NB4 (cell line): Measurements from ENCODE around the gene TRIP13.

ENCODE experiments used
- DNase-seq: peaks from one replicate; pipeline ENCODE4 v3.0.0; 2010; ENCODE audit warnings: low read depth
- H3K4me3 ChIP-seq: one replicate; pipeline ENCODE4 v1.5.1; 2011; ENCODE audit warnings: mild to moderate bottlenecking, low read depth, low read length, moderate library complexity
- CTCF ChIP-seq: IDR thresholded peaks from one replicate; pipeline ENCODE4 v1.5.1; 2012; ENCODE audit warnings: low read depth, low read length
- MAX ChIP-seq: IDR thresholded peaks from 2 replicates; pipeline ENCODE4 v1.6.1; 2011; ENCODE audit warnings: low read depth, low read length
- MYC ChIP-seq: IDR thresholded peaks from 2 replicates; pipeline ENCODE4 v1.6.1; 2011; ENCODE audit warnings: low read depth, low read length
- POLR2A ChIP-seq: IDR thresholded peaks from 2 replicates; pipeline ENCODE4 v1.6.1; 2011; ENCODE audit warnings: mild to moderate bottlenecking; ENCODE audit not compliant: insufficient read length; ENCODE audit errors: extremely low read depth

The TRIP13 gene

DNA sequence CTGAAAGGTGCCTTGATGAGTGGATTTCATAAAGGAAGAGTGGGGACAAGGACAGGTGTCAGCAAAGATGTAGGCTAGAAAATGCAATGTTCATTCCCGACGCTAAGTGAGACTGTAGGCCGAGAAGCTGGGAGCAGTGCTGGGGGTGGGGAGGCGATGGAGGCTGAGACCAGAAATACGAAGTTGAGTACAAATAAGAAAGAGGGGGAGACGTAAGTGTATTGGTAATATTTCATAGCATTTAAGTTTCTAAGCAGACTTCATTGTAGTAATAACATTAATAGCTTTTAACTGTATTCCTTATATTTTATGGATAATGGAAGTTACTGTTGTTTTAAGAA lies 11.0 kb downstream of the TRIP13 start:
- no peak overlapping the region for H3K4me3 ChIP-seq
- no peak for DNase-seq
- TF ChIP-seq CTCF, result no peak

DNA sequence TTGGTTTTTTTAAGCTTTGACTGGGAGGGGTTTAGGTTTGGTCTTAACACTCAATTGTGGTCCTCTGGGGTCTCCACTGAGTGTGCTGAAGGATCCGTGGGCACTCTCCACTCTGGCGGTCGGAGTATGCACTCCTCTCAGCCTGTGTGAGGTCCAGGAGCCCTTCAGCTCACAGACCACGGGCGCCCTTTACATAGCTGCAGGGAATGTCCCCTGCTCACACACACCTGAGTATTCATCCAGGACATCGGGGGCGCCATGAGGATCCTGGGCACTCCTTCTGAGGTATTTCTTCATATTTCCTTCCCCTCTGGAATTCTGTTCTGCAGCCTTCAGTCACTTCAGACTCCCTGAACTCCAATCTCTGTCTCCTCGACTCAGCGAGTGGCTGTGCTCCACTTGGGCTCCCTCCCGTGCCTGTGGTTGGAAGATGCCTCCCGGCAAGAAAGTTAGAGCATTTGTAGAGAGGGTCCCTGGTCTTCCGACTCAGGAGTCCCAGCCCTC lies 12.5 kb downstream of the TRIP13 start:
- DNase-seq, result no peak
- H3K4me3 ChIP-seq, result no peak overlapping the region
- TF ChIP-seq MYC, result no peak
- TF ChIP-seq CTCF, result no peak
- TF ChIP-seq MAX, result no peak
- TF ChIP-seq POLR2A, result no peak

DNA sequence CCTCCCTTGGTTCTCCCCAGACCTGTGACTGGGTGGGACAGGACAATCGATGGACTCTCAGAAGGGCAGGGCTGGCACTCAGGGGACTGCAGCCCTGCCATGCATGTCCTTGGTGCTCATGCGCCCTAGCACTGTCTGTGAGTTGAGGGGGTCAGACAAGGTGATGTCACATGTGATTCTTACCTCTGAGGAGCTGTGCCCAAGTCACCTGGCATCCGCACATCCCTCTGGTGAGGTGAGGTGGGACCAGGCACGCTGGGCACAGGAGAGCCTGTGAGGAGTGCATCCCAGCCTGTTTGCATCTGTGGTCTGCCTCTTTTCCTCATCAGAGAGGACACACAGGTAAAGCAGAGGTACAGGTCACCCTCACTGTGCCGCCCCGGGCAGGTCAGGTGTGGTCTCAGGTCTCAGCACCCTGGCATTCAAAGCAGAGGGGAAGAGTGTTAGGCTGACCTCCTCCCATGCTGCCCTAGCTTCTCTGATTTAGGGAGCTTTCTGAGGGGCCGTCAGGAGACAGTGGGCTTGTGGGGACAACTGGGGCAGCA lies 14.8 kb downstream of the TRIP13 start:
- TF ChIP-seq CTCF, result no peak
- no peak for TF ChIP-seq POLR2A
- no peak for DNase-seq
- no peak overlapping the region for H3K4me3 ChIP-seq

DNA sequence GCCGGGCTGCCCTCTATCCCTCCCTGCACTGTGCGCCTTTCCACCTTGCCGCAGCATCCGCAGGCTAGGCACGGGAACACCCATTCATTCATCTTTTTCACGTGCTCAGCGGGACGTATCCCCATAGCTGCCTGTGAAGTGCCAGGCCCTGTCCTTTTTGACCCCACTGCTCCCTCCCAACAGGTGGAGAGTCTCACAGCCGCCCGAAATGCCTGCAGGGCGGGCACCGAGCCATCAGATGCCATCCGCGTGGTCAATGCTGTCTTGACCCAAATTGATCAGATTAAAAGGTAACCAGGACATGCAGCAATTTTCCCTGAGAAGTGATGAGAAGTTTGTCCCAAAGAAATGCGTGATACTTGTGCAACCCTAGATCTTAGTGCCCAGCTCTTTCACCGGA lies 15.5 kb downstream of the TRIP13 start:
- TF ChIP-seq MAX, result no peak
- no peak for TF ChIP-seq CTCF
- TF ChIP-seq POLR2A, result no peak
- no peak for TF ChIP-seq MYC
- H3K4me3 ChIP-seq, result no peak overlapping the region
- no peak for DNase-seq

DNA sequence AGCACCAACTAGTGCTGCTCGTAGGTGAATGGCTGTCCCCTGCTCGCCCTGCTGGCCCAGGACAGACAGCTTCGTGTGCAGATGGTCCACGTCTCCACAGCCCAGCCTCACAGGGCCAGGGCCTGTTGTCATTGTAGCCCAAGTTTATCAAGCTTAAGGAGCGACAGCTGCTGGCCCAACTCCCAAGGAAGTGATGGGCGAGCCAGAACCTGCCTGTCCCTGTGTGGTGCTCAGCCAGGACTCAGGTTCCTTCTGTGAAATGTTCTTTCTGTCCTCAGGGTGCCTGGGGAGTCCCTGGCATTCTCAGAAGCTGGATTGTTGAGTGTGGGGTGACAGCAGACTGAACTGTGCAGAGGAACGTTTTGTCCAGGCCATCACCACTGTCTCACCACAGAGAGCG lies 16.4 kb downstream of the TRIP13 start:
- no peak for DNase-seq
- no peak for TF ChIP-seq MAX
- TF ChIP-seq CTCF, result no peak
- TF ChIP-seq MYC, result no peak
- TF ChIP-seq POLR2A, result no peak
- no peak overlapping the region for H3K4me3 ChIP-seq

GRCh38 chr5:909994-910768 lies 17.5 kb downstream of the TRIP13 start:
- no peak for DNase-seq
- no peak for TF ChIP-seq MYC
- no peak for TF ChIP-seq MAX
- TF ChIP-seq CTCF, result no peak
- TF ChIP-seq POLR2A, result no peak
- H3K4me3 ChIP-seq, result no peak overlapping the region
